Activated T-cell treated with anti-CD3 and anti-CD28 coated beads, Interleukin-2, amount 50 U/mL, for 24 hours (primary cell): ENCODE results near the gene CERS6.

Experiments used
- DNase-seq: peaks from one replicate; pipeline ENCODE4 v3.0.0-alpha.2; 2020
- H3K27ac Mint-ChIP-seq: 2 replicates; pipeline ENCODE4 v1.8.0; 2020; ENCODE audit warnings: mild to moderate bottlenecking, mixed read lengths
- H3K27me3 Mint-ChIP-seq: 2 replicates; pipeline ENCODE4 v1.8.0; 2020; ENCODE audit warnings: mixed read lengths
- H3K36me3 Mint-ChIP-seq: 2 replicates; pipeline ENCODE4 v1.8.0; 2020; ENCODE audit warnings: low read depth, mixed read lengths
- H3K4me1 Mint-ChIP-seq: 2 replicates; pipeline ENCODE4 v1.8.0; 2020; ENCODE audit warnings: low read depth, mixed read lengths
- H3K4me3 Mint-ChIP-seq: 2 replicates; pipeline ENCODE4 v1.8.0; 2020; ENCODE audit warnings: mild to moderate bottlenecking, moderate library complexity, mixed read lengths
- H3K9me3 Mint-ChIP-seq: 2 replicates; pipeline ENCODE4 v1.8.0; 2020; ENCODE audit warnings: mixed read lengths

CERS6 gene

GRCh38 chr2:168633895-168634294, 177.8 kb downstream of the CERS6 start:
- no peak for DNase-seq
- no peaks in the 10 kb centered on the region for H3K9me3 Mint-ChIP-seq
- peaks cover 16% of the 10 kb centered on the region for H3K4me1 Mint-ChIP-seq
- H3K27me3 Mint-ChIP-seq = no peaks in the 10 kb centered on the region
- peaks cover 11% of the 10 kb centered on the region for H3K36me3 Mint-ChIP-seq
- H3K27ac Mint-ChIP-seq = no peak overlapping the region
- H3K4me3 Mint-ChIP-seq = no peak overlapping the region

DNA sequence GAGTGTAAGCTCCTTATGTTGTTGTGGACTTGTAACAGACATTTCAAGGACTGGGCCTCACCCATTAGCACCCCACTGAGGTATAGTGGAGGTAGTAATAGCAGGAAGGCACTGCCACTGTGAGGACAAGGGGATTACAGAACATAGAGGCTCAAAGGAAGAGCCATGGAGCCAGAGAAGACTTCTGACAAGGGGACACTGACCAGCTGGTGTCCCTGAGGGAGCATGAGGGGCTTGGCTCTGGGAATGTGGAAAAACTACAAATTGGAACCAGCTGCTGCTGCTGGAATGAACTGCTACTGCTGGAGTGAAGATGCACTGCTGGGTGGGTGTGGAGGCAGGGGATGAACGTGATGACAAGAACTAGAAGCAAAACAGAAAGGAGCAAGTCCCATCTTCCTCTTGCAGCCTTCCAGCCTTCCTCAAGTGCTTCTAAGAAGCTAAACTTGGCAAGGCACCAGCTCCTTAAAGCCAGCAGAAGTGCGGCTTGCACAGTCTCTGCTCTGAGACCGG, 179.0 kb downstream of the CERS6 start:
- no peak for DNase-seq
- Mint-ChIP-seq H3K4me1 (peaks cover 14% of the 10 kb centered on the region), H3K27me3 (no peaks in the 10 kb centered on the region), H3K36me3 (peaks cover 8% of the 10 kb centered on the region), H3K27ac (no peak overlapping the region), H3K4me3 (no peak overlapping the region), H3K9me3 (no peaks in the 10 kb centered on the region)

DNA sequence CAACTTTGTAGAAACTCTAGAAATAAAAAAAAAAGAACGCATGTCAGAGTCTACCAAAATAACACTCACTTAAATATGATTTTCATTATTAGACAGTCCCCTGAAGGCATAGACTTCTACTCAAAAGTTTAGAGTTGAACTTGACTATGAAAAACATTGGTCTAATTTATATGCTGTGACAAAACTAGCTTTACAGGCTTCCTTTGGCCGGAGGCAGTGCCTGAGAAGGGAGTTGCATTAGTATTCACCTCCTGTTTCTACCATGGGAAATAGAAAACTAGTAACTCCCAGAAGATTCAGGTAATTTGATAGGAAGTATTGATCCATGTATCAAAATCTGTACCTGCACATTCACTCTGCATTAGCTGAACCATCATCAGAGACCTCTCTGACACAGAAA, 182.9 kb downstream of the CERS6 start:
- Mint-ChIP-seq H3K36me3 (no peaks in the 10 kb centered on the region), H3K4me1 (peaks cover 20% of the 10 kb centered on the region), H3K27me3 (no peaks in the 10 kb centered on the region), H3K27ac (no peak overlapping the region), H3K9me3 (no peaks in the 10 kb centered on the region), H3K4me3 (no peak overlapping the region)
- DNase-seq = no peak

GRCh38 chr2:168639441-168639898, 183.4 kb downstream of the CERS6 start:
- Mint-ChIP-seq H3K4me3 (no peak overlapping the region), H3K36me3 (no peaks in the 10 kb centered on the region), H3K4me1 (peaks cover 23% of the 10 kb centered on the region), H3K27me3 (no peaks in the 10 kb centered on the region), H3K27ac (no peak overlapping the region), H3K9me3 (no peaks in the 10 kb centered on the region)
- DNase-seq = no peak

- Mint-ChIP-seq H3K27ac (no peak overlapping the region), H3K4me1 (peaks cover 22% of the 10 kb centered on the region), H3K9me3 (no peaks in the 10 kb centered on the region), H3K4me3 (no peak overlapping the region), H3K27me3 (no peaks in the 10 kb centered on the region), H3K36me3 (no peaks in the 10 kb centered on the region)
- no peak for DNase-seq
Measured at GRCh38 chr2:168640039-168640438, 184.0 kb downstream of the CERS6 start.

DNA sequence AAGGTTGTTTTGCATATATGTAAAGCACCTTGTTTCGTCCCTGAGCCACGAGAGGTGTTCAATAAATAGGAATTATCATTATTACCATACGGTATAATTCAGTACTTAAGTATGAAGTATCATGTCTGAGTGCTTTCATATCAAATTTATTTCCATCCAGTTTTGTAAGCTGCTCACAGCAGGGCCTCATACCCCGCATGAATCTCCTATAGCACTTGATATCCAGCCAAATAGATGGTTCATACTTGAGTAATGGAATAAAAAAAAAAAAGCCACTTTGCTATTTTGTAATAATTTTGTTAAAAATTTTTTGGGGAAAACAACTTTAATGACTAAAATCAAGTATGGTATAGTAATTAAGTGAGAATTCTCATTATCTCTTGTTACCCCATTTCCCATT, 185.6 kb downstream of the CERS6 start:
- H3K9me3 Mint-ChIP-seq = peaks cover 2% of the 10 kb centered on the region
- peaks cover 31% of the 10 kb centered on the region for H3K4me1 Mint-ChIP-seq
- no peak for DNase-seq

GRCh38 chr2:168642873-168643272, 186.8 kb downstream of the CERS6 start:
- peaks cover 33% of the 10 kb centered on the region for H3K4me1 Mint-ChIP-seq
- peaks cover 2% of the 10 kb centered on the region for H3K9me3 Mint-ChIP-seq
- no peak overlapping the region for H3K4me3 Mint-ChIP-seq
- H3K27ac Mint-ChIP-seq = no peak overlapping the region
- DNase-seq = no peak
- H3K27me3 Mint-ChIP-seq = no peaks in the 10 kb centered on the region
- no peaks in the 10 kb centered on the region for H3K36me3 Mint-ChIP-seq

More for the DNA sequence above, 185.6 kb downstream of the CERS6 start:
- Mint-ChIP-seq H3K27ac (no peak overlapping the region), H3K4me3 (no peak overlapping the region), H3K36me3 (no peaks in the 10 kb centered on the region), H3K27me3 (no peaks in the 10 kb centered on the region)

- Mint-ChIP-seq H3K4me3 (no peak overlapping the region), H3K4me1 (peaks cover 33% of the 10 kb centered on the region), H3K9me3 (peaks cover 2% of the 10 kb centered on the region), H3K27me3 (no peaks in the 10 kb centered on the region), H3K36me3 (no peaks in the 10 kb centered on the region), H3K27ac (no peak overlapping the region)
- no peak for DNase-seq
Measured at GRCh38 chr2:168643979-168644378, 187.9 kb downstream of the CERS6 start.

- Mint-ChIP-seq H3K27ac (no peak overlapping the region), H3K4me1 (peaks cover 40% of the 10 kb centered on the region), H3K9me3 (peaks cover 2% of the 10 kb centered on the region), H3K27me3 (no peaks in the 10 kb centered on the region), H3K36me3 (no peaks in the 10 kb centered on the region), H3K4me3 (no peak overlapping the region)
- DNase-seq = no peak
Measured at GRCh38 chr2:168645696-168646338, 189.7 kb downstream of the CERS6 start.

GRCh38 chr2:168649105-168649504, 193.0 kb downstream of the CERS6 start:
- no peaks in the 10 kb centered on the region for H3K36me3 Mint-ChIP-seq

GRCh38 chr2:168649562-168649961, 193.5 kb downstream of the CERS6 start:
- no peak for DNase-seq
- peaks cover 26% of the 10 kb centered on the region for H3K4me1 Mint-ChIP-seq
- no peak overlapping the region for H3K27ac Mint-ChIP-seq
- H3K36me3 Mint-ChIP-seq = no peaks in the 10 kb centered on the region
- H3K9me3 Mint-ChIP-seq = peaks cover 2% of the 10 kb centered on the region
- no peak overlapping the region for H3K4me3 Mint-ChIP-seq
- no peaks in the 10 kb centered on the region for H3K27me3 Mint-ChIP-seq

More at GRCh38 chr2:168649105-168649504, 193.0 kb downstream of the CERS6 start:
- H3K4me3 Mint-ChIP-seq = no peak overlapping the region
- no peaks in the 10 kb centered on the region for H3K27me3 Mint-ChIP-seq
- DNase-seq = no peak
- H3K27ac Mint-ChIP-seq = no peak overlapping the region
- H3K4me1 Mint-ChIP-seq = peaks cover 30% of the 10 kb centered on the region
- peaks cover 2% of the 10 kb centered on the region for H3K9me3 Mint-ChIP-seq

GRCh38 chr2:168650139-168650538, 194.1 kb downstream of the CERS6 start:
- Mint-ChIP-seq H3K4me1 (peaks cover 25% of the 10 kb centered on the region), H3K9me3 (peaks cover 2% of the 10 kb centered on the region), H3K4me3 (no peak overlapping the region), H3K36me3 (no peaks in the 10 kb centered on the region), H3K27ac (no peak overlapping the region), H3K27me3 (no peaks in the 10 kb centered on the region)
- no peak for DNase-seq

GRCh38 chr2:168650781-168651180, 194.7 kb downstream of the CERS6 start:
- no peaks in the 10 kb centered on the region for H3K27me3 Mint-ChIP-seq
- no peak for DNase-seq
- no peak overlapping the region for H3K4me3 Mint-ChIP-seq
- H3K36me3 Mint-ChIP-seq = peaks cover under 1% of the 10 kb centered on the region
- H3K4me1 Mint-ChIP-seq = peaks cover 21% of the 10 kb centered on the region
- no peak overlapping the region for H3K27ac Mint-ChIP-seq
- H3K9me3 Mint-ChIP-seq = no peaks in the 10 kb centered on the region

DNA sequence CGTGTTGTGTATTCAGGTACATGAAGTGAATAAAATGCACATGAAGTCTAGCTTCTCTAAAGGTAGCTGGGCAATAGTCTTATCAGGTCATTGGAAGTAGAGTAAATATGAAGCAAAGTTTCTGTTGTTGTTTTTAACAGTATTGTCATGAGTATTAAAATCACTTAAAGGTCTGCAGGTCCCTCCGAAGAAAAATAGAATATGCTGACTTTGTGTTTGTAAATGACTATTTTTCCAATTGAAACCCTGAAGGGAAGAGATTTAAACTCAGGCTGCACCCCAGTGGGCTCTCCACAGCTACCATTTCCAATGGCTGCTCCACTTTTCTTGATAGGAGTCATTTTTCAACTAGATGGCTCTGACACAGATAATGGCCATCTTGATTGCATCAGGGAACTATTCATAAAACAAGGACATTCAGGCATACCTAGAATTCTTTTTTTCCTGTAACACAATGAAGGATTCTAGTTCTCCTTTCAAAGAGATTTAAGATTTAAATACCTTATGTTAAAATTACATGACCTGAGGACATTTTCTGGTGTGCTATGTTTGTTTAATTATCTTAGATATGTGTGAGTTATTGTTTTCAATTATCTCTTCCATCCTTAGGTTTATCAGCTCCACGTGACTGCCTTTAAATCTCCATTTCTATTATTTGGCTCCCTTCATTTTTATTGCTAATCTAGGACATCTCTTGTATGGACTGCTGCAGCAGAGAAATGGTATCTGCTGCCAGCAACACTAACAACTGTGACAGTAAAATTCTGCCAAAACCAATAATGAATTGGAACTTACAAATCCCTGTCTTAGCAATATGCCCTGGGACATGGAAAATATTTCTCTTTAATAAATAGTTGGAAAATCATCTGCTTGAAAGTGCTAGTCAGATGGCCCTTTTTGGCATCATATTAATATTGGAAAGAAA, 197.2 kb downstream of the CERS6 start:
- H3K9me3 Mint-ChIP-seq = no peaks in the 10 kb centered on the region
- H3K27ac Mint-ChIP-seq = no peak overlapping the region
- H3K27me3 Mint-ChIP-seq = no peaks in the 10 kb centered on the region
- DNase-seq = no peak
- H3K36me3 Mint-ChIP-seq = peaks cover 7% of the 10 kb centered on the region
- no peak overlapping the region for H3K4me3 Mint-ChIP-seq
- peaks cover 11% of the 10 kb centered on the region for H3K4me1 Mint-ChIP-seq

- H3K27me3 Mint-ChIP-seq = no peaks in the 10 kb centered on the region
- DNase-seq = no peak
- H3K36me3 Mint-ChIP-seq = peaks cover 7% of the 10 kb centered on the region
- peaks cover 7% of the 10 kb centered on the region for H3K4me1 Mint-ChIP-seq
- no peak overlapping the region for H3K4me3 Mint-ChIP-seq
- no peak overlapping the region for H3K27ac Mint-ChIP-seq
- no peaks in the 10 kb centered on the region for H3K9me3 Mint-ChIP-seq
Measured at GRCh38 chr2:168654705-168655104, 198.6 kb downstream of the CERS6 start.
